ENCODE measurements around the gene WTIP.
"Not testable (repeated sequence)": the region's sequence is repeated elsewhere in the genome, so short reads cannot be mapped to it uniquely, and the experiment has no call there.

WTIP gene

GRCh38 chr19:34461375-34462100 is 20.0 kb upstream of the WTIP start:
- Histone ChIP-seq H3K9ac (ENCODE audit: low read length) (no peak overlapping the region), H3K27me3 (ENCODE audit: control insufficient read depth, insufficient read depth, low read length) (no peaks in the 10 kb centered on the region), H3K27ac (ENCODE audit: low read depth, low read length) (no peak overlapping the region), H3K4me3 (ENCODE audit: low read depth, low read length) (no peak overlapping the region), H3K36me3 (ENCODE audit: control insufficient read depth, insufficient read depth, low read length) (peaks cover 95% of the 10 kb centered on the region), H3K4me1 (ENCODE audit: control insufficient read depth, insufficient read depth, low read length) (no peaks in the 10 kb centered on the region), H3K9me3 (ENCODE audit: control insufficient read depth, insufficient read depth, low read depth, low read length) (no peaks in the 10 kb centered on the region)

GRCh38 chr19:34464785-34465184 is 16.8 kb upstream of the WTIP start:
- H3K4me1 ChIP-seq (ENCODE audit: control insufficient read depth, insufficient read depth, low read length); H3K9ac ChIP-seq (ENCODE audit: low read length); H3K27me3 ChIP-seq (ENCODE audit: control insufficient read depth, insufficient read depth, low read length); H3K27ac ChIP-seq (ENCODE audit: low read depth, low read length); H3K9me3 ChIP-seq (ENCODE audit: control insufficient read depth, insufficient read depth, low read depth, low read length); H3K4me3 ChIP-seq (ENCODE audit: low read depth, low read length): not testable (repeated sequence)
- H3K36me3 ChIP-seq (ENCODE audit: control insufficient read depth, insufficient read depth, low read length) = peaks cover 99% of the 10 kb centered on the region

- Histone ChIP-seq H3K27ac (ENCODE audit: low read depth, low read length) (no peak overlapping the region), H3K4me3 (ENCODE audit: low read depth, low read length) (no peak overlapping the region), H3K9me3 (ENCODE audit: control insufficient read depth, insufficient read depth, low read depth, low read length) (no peaks in the 10 kb centered on the region), H3K9ac (ENCODE audit: low read length) (no peak overlapping the region), H3K27me3 (ENCODE audit: control insufficient read depth, insufficient read depth, low read length) (no peaks in the 10 kb centered on the region), H3K4me1 (ENCODE audit: control insufficient read depth, insufficient read depth, low read length) (no peaks in the 10 kb centered on the region), H3K36me3 (ENCODE audit: control insufficient read depth, insufficient read depth, low read length) (peaks cover 96% of the 10 kb centered on the region)
These were observed 13.1 kb upstream of the WTIP start for GRCh38 chr19:34468409-34468808.

GRCh38 chr19:34469026-34469425 is 12.5 kb upstream of the WTIP start:
- H3K27ac ChIP-seq (ENCODE audit: low read depth, low read length); H3K4me1 ChIP-seq (ENCODE audit: control insufficient read depth, insufficient read depth, low read length); H3K9ac ChIP-seq (ENCODE audit: low read length); H3K4me3 ChIP-seq (ENCODE audit: low read depth, low read length); H3K9me3 ChIP-seq (ENCODE audit: control insufficient read depth, insufficient read depth, low read depth, low read length); H3K27me3 ChIP-seq (ENCODE audit: control insufficient read depth, insufficient read depth, low read length): not testable (repeated sequence)
- H3K36me3 ChIP-seq (ENCODE audit: control insufficient read depth, insufficient read depth, low read length) = peaks cover 95% of the 10 kb centered on the region

GRCh38 chr19:34471906-34472700 is 9.5 kb upstream of the WTIP start:
- H3K27me3 ChIP-seq (ENCODE audit: control insufficient read depth, insufficient read depth, low read length) = no peaks in the 10 kb centered on the region
- peaks cover 65% of the 10 kb centered on the region for H3K36me3 ChIP-seq (ENCODE audit: control insufficient read depth, insufficient read depth, low read length)
- H3K9ac ChIP-seq (ENCODE audit: low read length) = no peak overlapping the region
- H3K4me1 ChIP-seq (ENCODE audit: control insufficient read depth, insufficient read depth, low read length) = no peaks in the 10 kb centered on the region
- no peaks in the 10 kb centered on the region for H3K9me3 ChIP-seq (ENCODE audit: control insufficient read depth, insufficient read depth, low read depth, low read length)
- no peak overlapping the region for H3K4me3 ChIP-seq (ENCODE audit: low read depth, low read length)
- no peak overlapping the region for H3K27ac ChIP-seq (ENCODE audit: low read depth, low read length)

- peaks cover 42% of the 10 kb centered on the region for H3K36me3 ChIP-seq (ENCODE audit: control insufficient read depth, insufficient read depth, low read length)
- H3K4me3 ChIP-seq (ENCODE audit: low read depth, low read length) = no peak overlapping the region
- no peaks in the 10 kb centered on the region for H3K4me1 ChIP-seq (ENCODE audit: control insufficient read depth, insufficient read depth, low read length)
- no peak overlapping the region for H3K27ac ChIP-seq (ENCODE audit: low read depth, low read length)
- no peaks in the 10 kb centered on the region for H3K27me3 ChIP-seq (ENCODE audit: control insufficient read depth, insufficient read depth, low read length)
- no peak overlapping the region for H3K9ac ChIP-seq (ENCODE audit: low read length)
- peaks cover 3% of the 10 kb centered on the region; the same call in 1 of the 2 replicates for H3K9me3 ChIP-seq (ENCODE audit: control insufficient read depth, insufficient read depth, low read depth, low read length)
These were observed 7.1 kb upstream of the WTIP start for GRCh38 chr19:34474233-34474989.

- Histone ChIP-seq H3K4me1 (ENCODE audit: control insufficient read depth, insufficient read depth, low read length) (peaks cover 4% of the 10 kb centered on the region), H3K27me3 (ENCODE audit: control insufficient read depth, insufficient read depth, low read length) (0 out of 2 replicates have a peak, but pooled peaks cover 2% of the 10 kb centered on the region), H3K9me3 (ENCODE audit: control insufficient read depth, insufficient read depth, low read depth, low read length) (peaks cover 4% of the 10 kb centered on the region; the same call in 1 of the 2 replicates), H3K27ac (ENCODE audit: low read depth, low read length) (no peak overlapping the region), H3K9ac (ENCODE audit: low read length) (no peak overlapping the region), H3K36me3 (ENCODE audit: control insufficient read depth, insufficient read depth, low read length) (peaks cover 33% of the 10 kb centered on the region), H3K4me3 (ENCODE audit: low read depth, low read length) (no peak overlapping the region)
These were observed 6.3 kb upstream of the WTIP start for GRCh38 chr19:34475026-34475974.

GRCh38 chr19:34475975-34476594 is 5.5 kb upstream of the WTIP start:
- H3K27me3 ChIP-seq (ENCODE audit: control insufficient read depth, insufficient read depth, low read length) = peaks cover 7% of the 10 kb centered on the region; the same call in 1 of the 2 replicates
- no peak overlapping the region for H3K9ac ChIP-seq (ENCODE audit: low read length)
- H3K4me1 ChIP-seq (ENCODE audit: control insufficient read depth, insufficient read depth, low read length) = peaks cover 12% of the 10 kb centered on the region
- H3K27ac ChIP-seq (ENCODE audit: low read depth, low read length) = no peak overlapping the region
- H3K9me3 ChIP-seq (ENCODE audit: control insufficient read depth, insufficient read depth, low read depth, low read length) = peaks cover 4% of the 10 kb centered on the region; the same call in 1 of the 2 replicates
- H3K4me3 ChIP-seq (ENCODE audit: low read depth, low read length) = no peak overlapping the region
- H3K36me3 ChIP-seq (ENCODE audit: control insufficient read depth, insufficient read depth, low read length) = peaks cover 28% of the 10 kb centered on the region

GRCh38 chr19:34478496-34478895 is 3.1 kb upstream of the WTIP start:
- H3K4me1 ChIP-seq (ENCODE audit: control insufficient read depth, insufficient read depth, low read length) = peaks cover 16% of the 10 kb centered on the region
- not testable (repeated sequence) for H3K4me3 ChIP-seq (ENCODE audit: low read depth, low read length); H3K9me3 ChIP-seq (ENCODE audit: control insufficient read depth, insufficient read depth, low read depth, low read length)

GRCh38 chr19:34479396-34479795 is 2.2 kb upstream of the WTIP start:
- Histone ChIP-seq H3K9me3 (ENCODE audit: control insufficient read depth, insufficient read depth, low read depth, low read length) (peaks cover 4% of the 10 kb centered on the region; the same call in 1 of the 2 replicates), H3K27ac (ENCODE audit: low read depth, low read length) (no peak overlapping the region), H3K4me3 (ENCODE audit: low read depth, low read length) (no peak overlapping the region), H3K27me3 (ENCODE audit: control insufficient read depth, insufficient read depth, low read length) (peaks cover 19% of the 10 kb centered on the region), H3K4me1 (ENCODE audit: control insufficient read depth, insufficient read depth, low read length) (peaks cover 17% of the 10 kb centered on the region), H3K9ac (ENCODE audit: low read length) (no peak overlapping the region), H3K36me3 (ENCODE audit: control insufficient read depth, insufficient read depth, low read length) (no peaks in the 10 kb centered on the region)

More at GRCh38 chr19:34478496-34478895, 3.1 kb upstream of the WTIP start:
- not testable (repeated sequence) for H3K9ac ChIP-seq (ENCODE audit: low read length); H3K36me3 ChIP-seq (ENCODE audit: control insufficient read depth, insufficient read depth, low read length); H3K27ac ChIP-seq (ENCODE audit: low read depth, low read length)
- peaks cover 18% of the 10 kb centered on the region for H3K27me3 ChIP-seq (ENCODE audit: control insufficient read depth, insufficient read depth, low read length)

Data from HUES6 (cell line).